ENCODE data around the gene ZFYVE9. TPM values are rescaled to one million over a fixed set of nuclear protein-coding genes. Genes with fewer than 3 reads are reported as not detected.

Gene ZFYVE9
- total and polyA plus RNA-seq, 2 donors (not counting 1 experiment from before 2014, with no cell fraction given): 13.5 to 44.6 TPM

DNA sequence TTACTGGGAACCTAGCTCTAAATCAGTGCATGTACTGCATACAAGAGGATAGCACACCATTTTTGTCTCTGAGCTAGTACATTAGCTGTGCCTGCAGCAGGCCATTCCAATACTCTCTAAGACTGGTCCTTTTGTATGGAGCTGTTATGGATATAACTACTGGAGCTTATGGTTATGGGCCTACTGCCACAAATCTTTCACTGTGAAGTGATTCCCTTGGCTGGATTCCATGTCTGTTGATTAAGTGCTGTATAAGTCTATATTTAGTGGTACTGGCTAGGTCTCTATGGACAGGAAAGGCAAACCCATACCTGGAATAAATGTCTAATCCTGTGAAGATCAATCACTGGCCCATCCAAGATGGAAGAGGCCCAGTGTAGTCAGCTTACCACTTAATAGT, 12.0 kb downstream of the ZFYVE9 start:
- Histone ChIP-seq H3K36me3 (ENCODE audit: control insufficient read depth, insufficient read depth, low read length) (no peaks in the 10 kb centered on the region), H3K27me3 (ENCODE audit: control insufficient read depth, insufficient read depth, low read length) (no peaks in the 10 kb centered on the region), H2AFZ (ENCODE audit: low read length) (no peak overlapping the region), H3K4me2 (ENCODE audit: extremely low read depth, insufficient read depth, low read length) (no peak overlapping the region), H3K79me2 (ENCODE audit: control insufficient read depth, insufficient read depth, low read length) (no peaks in the 10 kb centered on the region), H3K27ac (ENCODE audit: insufficient read depth, low read length) (no peak overlapping the region), H3K9me3 (ENCODE audit: control insufficient read depth, insufficient read depth, low read depth, low read length) (no peaks in the 10 kb centered on the region), H4K20me1 (ENCODE audit: control insufficient read depth, extremely low read depth, insufficient read depth, low read length) (no peaks in the 10 kb centered on the region), H3K4me3 (replicated peaks in 1 of 4; ENCODE audit: control extremely low read depth in 1 of 4, insufficient read depth in 1 of 4, low read depth in 3 of 4, low read length in 4 of 4) (no peak overlapping the region), H3K4me1 (ENCODE audit: control insufficient read depth, extremely low read depth, insufficient read depth, low read length) (no peaks in the 10 kb centered on the region), H3K9ac (ENCODE audit: insufficient read depth, low read length) (no peak overlapping the region)
- DNase-seq (ENCODE audit: low read depth in 2 of 2): peak in 1 of 2 donors; percentile 29
- TF ChIP-seq, protein P1, sequence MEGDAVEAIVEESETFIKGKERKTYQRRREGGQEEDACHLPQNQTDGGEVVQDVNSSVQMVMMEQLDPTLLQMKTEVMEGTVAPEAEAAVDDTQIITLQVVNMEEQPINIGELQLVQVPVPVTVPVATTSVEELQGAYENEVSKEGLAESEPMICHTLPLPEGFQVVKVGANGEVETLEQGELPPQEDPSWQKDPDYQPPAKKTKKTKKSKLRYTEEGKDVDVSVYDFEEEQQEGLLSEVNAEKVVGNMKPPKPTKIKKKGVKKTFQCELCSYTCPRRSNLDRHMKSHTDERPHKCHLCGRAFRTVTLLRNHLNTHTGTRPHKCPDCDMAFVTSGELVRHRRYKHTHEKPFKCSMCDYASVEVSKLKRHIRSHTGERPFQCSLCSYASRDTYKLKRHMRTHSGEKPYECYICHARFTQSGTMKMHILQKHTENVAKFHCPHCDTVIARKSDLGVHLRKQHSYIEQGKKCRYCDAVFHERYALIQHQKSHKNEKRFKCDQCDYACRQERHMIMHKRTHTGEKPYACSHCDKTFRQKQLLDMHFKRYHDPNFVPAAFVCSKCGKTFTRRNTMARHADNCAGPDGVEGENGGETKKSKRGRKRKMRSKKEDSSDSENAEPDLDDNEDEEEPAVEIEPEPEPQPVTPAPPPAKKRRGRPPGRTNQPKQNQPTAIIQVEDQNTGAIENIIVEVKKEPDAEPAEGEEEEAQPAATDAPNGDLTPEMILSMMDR (conservative IDR thresholded peaks at IDR 0.05 in 1 of 2, IDR thresholded peaks at IDR 0.05 in 1 of 2; ENCODE audit: low read depth in 1 of 2, low read length in 2 of 2): no peak
- no peak for TF ChIP-seq EZH2 (IDR thresholded peaks at IDR 0.05; ENCODE audit: low read length, missing control alignments)

DNA sequence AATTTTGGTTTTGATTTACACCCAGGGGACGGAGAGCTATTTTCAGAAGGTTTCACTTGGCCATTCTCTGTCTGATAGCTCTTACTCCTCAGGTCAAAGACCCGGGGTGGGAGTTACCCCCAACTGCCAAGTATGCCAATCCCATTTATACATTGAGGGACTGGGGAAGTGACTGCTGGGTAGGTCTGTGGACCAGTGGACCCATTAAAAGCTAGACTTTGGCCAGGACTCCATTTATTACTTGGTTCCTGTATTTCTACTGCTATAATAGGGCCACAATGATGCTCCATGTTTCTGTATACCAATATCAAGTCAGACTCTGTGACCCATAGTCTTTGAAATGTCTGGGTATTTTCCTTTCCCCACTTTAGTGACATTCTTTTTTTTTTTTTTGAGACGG, 14.6 kb downstream of the ZFYVE9 start:
- Histone ChIP-seq H3K27me3 (ENCODE audit: control insufficient read depth, insufficient read depth, low read length) (no peaks in the 10 kb centered on the region), H3K79me2 (ENCODE audit: control insufficient read depth, insufficient read depth, low read length) (no peaks in the 10 kb centered on the region), H3K9me3 (ENCODE audit: control insufficient read depth, insufficient read depth, low read depth, low read length) (no peaks in the 10 kb centered on the region), H3K27ac (ENCODE audit: insufficient read depth, low read length) (no peak overlapping the region), H3K4me1 (ENCODE audit: control insufficient read depth, extremely low read depth, insufficient read depth, low read length) (peaks cover 6% of the 10 kb centered on the region), H2AFZ (ENCODE audit: low read length) (no peak overlapping the region), H3K4me3 (replicated peaks in 1 of 4; ENCODE audit: control extremely low read depth in 1 of 4, insufficient read depth in 1 of 4, low read depth in 3 of 4, low read length in 4 of 4) (no peak overlapping the region), H3K4me2 (ENCODE audit: extremely low read depth, insufficient read depth, low read length) (no peak overlapping the region), H4K20me1 (ENCODE audit: control insufficient read depth, extremely low read depth, insufficient read depth, low read length) (no peaks in the 10 kb centered on the region), H3K9ac (ENCODE audit: insufficient read depth, low read length) (no peak overlapping the region), H3K36me3 (ENCODE audit: control insufficient read depth, insufficient read depth, low read length) (no peaks in the 10 kb centered on the region)
- no peak for DNase-seq (ENCODE audit: low read depth in 2 of 2)
- TF ChIP-seq EZH2 (IDR thresholded peaks at IDR 0.05; ENCODE audit: low read length, missing control alignments): no peak

DNA sequence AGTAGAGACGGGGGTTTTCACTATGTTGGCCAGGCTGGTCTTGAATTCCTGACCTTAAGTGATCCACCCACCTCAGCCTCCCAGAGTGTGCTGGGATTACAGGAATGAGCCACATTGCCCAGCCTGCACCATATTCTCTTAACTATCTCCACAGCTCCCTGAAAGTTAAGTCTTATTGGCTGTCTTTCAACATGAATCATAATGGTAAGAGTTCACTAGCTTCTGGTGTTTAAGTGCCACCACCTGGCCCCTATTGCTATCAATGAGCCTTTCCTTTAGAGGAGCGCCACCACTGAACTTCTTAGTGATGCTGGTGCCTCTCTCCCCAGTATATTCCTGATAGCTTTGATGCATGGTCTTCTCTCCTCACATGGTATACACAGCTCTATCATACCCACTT, 15.7 kb downstream of the ZFYVE9 start:
- Histone ChIP-seq H3K27me3 (ENCODE audit: control insufficient read depth, insufficient read depth, low read length) (no peaks in the 10 kb centered on the region), H3K27ac (ENCODE audit: insufficient read depth, low read length) (no peak overlapping the region), H2AFZ (ENCODE audit: low read length) (no peak overlapping the region), H4K20me1 (ENCODE audit: control insufficient read depth, extremely low read depth, insufficient read depth, low read length) (no peaks in the 10 kb centered on the region), H3K79me2 (ENCODE audit: control insufficient read depth, insufficient read depth, low read length) (no peaks in the 10 kb centered on the region), H3K4me1 (ENCODE audit: control insufficient read depth, extremely low read depth, insufficient read depth, low read length) (peaks cover 6% of the 10 kb centered on the region), H3K36me3 (ENCODE audit: control insufficient read depth, insufficient read depth, low read length) (no peaks in the 10 kb centered on the region), H3K4me2 (ENCODE audit: extremely low read depth, insufficient read depth, low read length) (no peak overlapping the region), H3K4me3 (replicated peaks in 1 of 4; ENCODE audit: control extremely low read depth in 1 of 4, insufficient read depth in 1 of 4, low read depth in 3 of 4, low read length in 4 of 4) (no peak overlapping the region), H3K9me3 (ENCODE audit: control insufficient read depth, insufficient read depth, low read depth, low read length) (no peaks in the 10 kb centered on the region), H3K9ac (ENCODE audit: insufficient read depth, low read length) (no peak overlapping the region)
- peak; percentile 38 to 50 for DNase-seq (ENCODE audit: low read depth in 2 of 2)
- TF ChIP-seq, protein P1 (conservative IDR thresholded peaks at IDR 0.05 in 1 of 2, IDR thresholded peaks at IDR 0.05 in 1 of 2; ENCODE audit: low read depth in 1 of 2, low read length in 2 of 2): no peak
- TF ChIP-seq EZH2 (IDR thresholded peaks at IDR 0.05; ENCODE audit: low read length, missing control alignments): no peak
